ENCODE results near the gene AFF1. TPM values are rescaled to one million over a fixed set of nuclear protein-coding genes. Genes with fewer than 3 reads are reported as not detected.

The AFF1 gene
- total RNA-seq, 2 donors from 2014 or later, result 42.8 to 57.0 TPM

DNA sequence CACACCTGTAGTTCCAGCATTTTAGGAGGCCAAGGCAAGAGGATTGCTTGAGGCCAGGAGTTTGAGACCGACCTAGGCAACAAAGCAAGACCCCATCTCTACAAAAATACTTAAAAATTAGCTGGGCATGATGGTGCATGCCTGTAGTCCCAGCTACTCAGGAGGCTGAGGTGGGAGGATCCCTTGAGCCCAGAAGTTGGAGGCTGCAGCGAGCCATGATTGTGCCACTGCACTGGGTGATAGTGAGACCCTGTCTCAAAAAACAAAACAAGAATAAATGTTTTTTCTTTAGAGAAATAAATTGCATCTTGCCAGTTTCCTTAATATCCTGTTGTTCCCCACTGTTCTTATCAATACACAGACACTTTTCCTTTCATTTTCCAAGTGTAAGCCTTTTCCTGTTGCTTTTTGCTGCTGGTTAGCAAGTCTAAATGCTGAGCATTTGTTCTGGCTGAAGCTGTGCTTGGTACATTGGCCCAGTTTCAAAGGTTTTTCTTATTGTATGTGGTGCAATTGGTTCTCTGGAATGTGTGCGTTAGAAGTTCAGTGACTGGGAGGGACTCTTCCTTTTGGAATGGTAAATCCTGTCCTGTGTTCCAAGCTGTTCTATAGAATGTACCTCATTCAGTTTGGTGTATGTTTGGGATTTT lies 98.2 kb downstream of the AFF1 start:
- no peak overlapping the region for H3K4me3 ChIP-seq

DNA sequence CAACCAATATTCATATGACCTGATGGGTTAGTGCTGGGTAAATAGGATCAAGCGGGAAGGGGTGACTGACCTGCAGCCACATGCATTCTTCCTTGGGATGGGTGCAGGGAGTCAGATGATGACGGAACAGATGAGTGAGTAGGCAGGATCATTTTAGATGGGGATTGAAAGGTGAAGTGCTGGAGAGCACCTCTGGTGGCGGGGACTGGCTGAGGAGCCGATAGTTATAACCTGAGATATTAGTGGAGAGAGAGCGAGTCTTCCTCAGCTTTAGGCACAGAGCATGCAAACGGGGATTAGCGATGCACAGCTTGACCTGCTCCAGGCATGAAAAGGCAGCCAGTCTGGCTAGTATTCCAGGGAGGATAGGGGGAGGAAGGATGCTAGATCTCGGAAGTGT lies 99.1 kb downstream of the AFF1 start:
- Histone ChIP-seq H3K4me3 (no peak overlapping the region), H3K27ac (peak overlapping the region in 1 of 4 donors; percentile 56), H3K36me3 (replicated peaks in 1 of 2; ENCODE audit: insufficient read depth in 1 of 2, low read depth in 2 of 2) (no peaks in the 10 kb centered on the region), H3K4me1 (peaks cover 85% of the 10 kb centered on the region), H3K9me3 (no peaks in the 10 kb centered on the region), H3K27me3 (no peaks in the 10 kb centered on the region)
- WGBS, 2 donors, result 80% methylated on average over 8 of the region's 8 CpGs
- intact Hi-C loops (cut with DNase I), result loop anchor here (10.0 kb wide), 1 partner anchor 51 kb away; no protein-coding TSS in a partner anchor
- TF ChIP-seq, protein P1, sequence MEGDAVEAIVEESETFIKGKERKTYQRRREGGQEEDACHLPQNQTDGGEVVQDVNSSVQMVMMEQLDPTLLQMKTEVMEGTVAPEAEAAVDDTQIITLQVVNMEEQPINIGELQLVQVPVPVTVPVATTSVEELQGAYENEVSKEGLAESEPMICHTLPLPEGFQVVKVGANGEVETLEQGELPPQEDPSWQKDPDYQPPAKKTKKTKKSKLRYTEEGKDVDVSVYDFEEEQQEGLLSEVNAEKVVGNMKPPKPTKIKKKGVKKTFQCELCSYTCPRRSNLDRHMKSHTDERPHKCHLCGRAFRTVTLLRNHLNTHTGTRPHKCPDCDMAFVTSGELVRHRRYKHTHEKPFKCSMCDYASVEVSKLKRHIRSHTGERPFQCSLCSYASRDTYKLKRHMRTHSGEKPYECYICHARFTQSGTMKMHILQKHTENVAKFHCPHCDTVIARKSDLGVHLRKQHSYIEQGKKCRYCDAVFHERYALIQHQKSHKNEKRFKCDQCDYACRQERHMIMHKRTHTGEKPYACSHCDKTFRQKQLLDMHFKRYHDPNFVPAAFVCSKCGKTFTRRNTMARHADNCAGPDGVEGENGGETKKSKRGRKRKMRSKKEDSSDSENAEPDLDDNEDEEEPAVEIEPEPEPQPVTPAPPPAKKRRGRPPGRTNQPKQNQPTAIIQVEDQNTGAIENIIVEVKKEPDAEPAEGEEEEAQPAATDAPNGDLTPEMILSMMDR (IDR thresholded peaks at IDR 0.05), result peak in 1 of 7 experiments; percentile 5
- no peak for TF ChIP-seq POLR2A (IDR thresholded peaks at IDR 0.05)
- ATAC-seq (no peak), DNase-seq (no peak)

More for the DNA sequence above, 98.2 kb downstream of the AFF1 start:
- Histone ChIP-seq H3K27ac (peak overlapping the region in 3 of 4 donors; percentile 35 to 56 (median 41)), H3K27me3 (no peaks in the 10 kb centered on the region), H3K4me1 (peaks cover 86% of the 10 kb centered on the region), H3K9me3 (no peaks in the 10 kb centered on the region), H3K36me3 (replicated peaks in 1 of 2; ENCODE audit: insufficient read depth in 1 of 2, low read depth in 2 of 2) (no peaks in the 10 kb centered on the region)
- WGBS, 2 donors, result 58 to 71% methylated on average over 3 of the region's 3 CpGs
- ATAC-seq (peak; percentile 41), DNase-seq (no peak)
- intact Hi-C loops (cut with DNase I), result loop anchor here (10.0 kb wide), 1 partner anchor 52 kb away; no protein-coding TSS in a partner anchor
- TF ChIP-seq, protein P1 (IDR thresholded peaks at IDR 0.05), result no peak
- TF ChIP-seq POLR2A (IDR thresholded peaks at IDR 0.05), result no peak

DNA sequence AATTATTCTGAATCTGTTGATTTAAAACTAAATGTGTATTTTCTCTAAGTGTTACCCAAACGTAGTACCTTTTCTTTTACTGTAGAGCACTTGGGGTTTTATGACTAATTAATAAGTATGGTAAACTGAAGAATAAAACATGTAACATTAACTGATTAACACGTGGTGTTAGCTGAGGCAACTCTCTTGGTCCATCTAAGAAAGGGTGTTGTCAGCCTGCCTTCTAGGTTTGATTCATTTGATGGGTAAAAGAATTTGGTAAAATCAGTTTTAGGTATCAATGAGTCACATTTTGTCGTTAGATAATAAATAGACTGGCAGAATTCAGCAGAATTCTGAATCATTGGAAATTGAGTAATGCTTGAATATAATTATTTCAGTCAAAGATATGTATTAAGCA lies 99.7 kb downstream of the AFF1 start:
- DNase-seq (no peak), ATAC-seq (no peak)
- Histone ChIP-seq H3K36me3 (replicated peaks in 1 of 2; ENCODE audit: insufficient read depth in 1 of 2, low read depth in 2 of 2) (no peaks in the 10 kb centered on the region), H3K27ac (no peak overlapping the region), H3K4me1 (peaks cover 85% of the 10 kb centered on the region), H3K4me3 (no peak overlapping the region), H3K27me3 (no peaks in the 10 kb centered on the region), H3K9me3 (no peaks in the 10 kb centered on the region)
- WGBS, 2 donors, result 56 to 61% methylated on average over 3 of the region's 3 CpGs
- TF ChIP-seq, protein P1 (IDR thresholded peaks at IDR 0.05), result no peak
- no peak for TF ChIP-seq POLR2A (IDR thresholded peaks at IDR 0.05)
- intact Hi-C loops (cut with DNase I), result loop anchor here (10.0 kb wide), 1 partner anchor 50 kb away; no protein-coding TSS in a partner anchor

DNA sequence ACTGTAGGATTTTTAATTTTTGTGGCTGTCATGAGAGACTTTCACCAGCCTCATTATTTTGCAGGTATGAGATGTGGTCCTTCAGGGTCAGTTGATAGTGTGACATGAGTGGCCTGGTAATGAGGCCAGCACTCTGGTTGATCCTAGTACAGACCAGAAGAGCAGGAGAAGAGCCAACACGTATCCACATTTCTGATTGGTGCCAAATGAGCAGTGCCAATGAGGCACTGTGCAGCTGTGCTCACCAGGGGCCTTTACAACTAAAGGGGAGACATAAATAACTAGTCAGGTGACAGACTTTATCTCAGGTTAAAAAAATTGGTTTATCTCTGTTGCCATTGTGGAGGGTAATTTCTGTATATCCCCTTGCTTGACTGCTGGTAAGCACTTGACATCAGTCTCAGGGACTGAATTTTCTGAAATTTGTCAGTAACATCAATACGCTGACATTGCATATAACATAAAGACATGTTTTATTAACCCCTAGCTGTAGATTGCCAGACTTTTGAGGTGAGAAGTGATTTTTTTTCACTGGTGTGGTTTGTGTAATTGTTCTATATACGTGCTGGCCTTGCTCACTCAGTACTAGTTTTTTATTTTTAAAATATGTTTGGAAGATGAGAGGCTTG lies 101.2 kb downstream of the AFF1 start:
- no peaks in the 10 kb centered on the region for H3K36me3 ChIP-seq (replicated peaks in 1 of 2; ENCODE audit: insufficient read depth in 1 of 2, low read depth in 2 of 2)
- peak overlapping the region in 1 of 4 donors; percentile 11 for H3K27ac ChIP-seq
- DNase-seq, result no peak
- no peak overlapping the region for H3K4me3 ChIP-seq
- peaks cover 81% of the 10 kb centered on the region for H3K4me1 ChIP-seq
- WGBS, 2 donors, result 57 to 62% methylated on average over 3 of the region's 3 CpGs
- ATAC-seq, result no peak
- no peaks in the 10 kb centered on the region for H3K9me3 ChIP-seq
- TF ChIP-seq, protein P1 (IDR thresholded peaks at IDR 0.05), result no peak
- TF ChIP-seq POLR2A (IDR thresholded peaks at IDR 0.05), result no peak
- intact Hi-C loops (cut with DNase I), result loop anchor here (10.0 kb wide), 1 partner anchor 49 kb away; no protein-coding TSS in a partner anchor
- H3K27me3 ChIP-seq, result no peaks in the 10 kb centered on the region
